Esophagus (tissue), 2 donors: Measurements from ENCODE around the gene PROZ. TPM values are rescaled to one million over a fixed set of nuclear protein-coding genes. Genes with fewer than 3 reads are reported as not detected.

Source experiments
- H3K27ac ChIP-seq, 2 donors: one replicate each; pipeline ENCODE4 v1.5.1; 2013; ENCODE audit warnings: low read depth in 2 of 2, mild to moderate bottlenecking in 2 of 2, inconsistent platforms in 1 of 2, low read length in 1 of 2, moderate library complexity in 1 of 2
- H3K27me3 ChIP-seq, 2 donors: one replicate each; pipeline ENCODE4 v1.6.1; 2013; ENCODE audit warnings: low read length in 2 of 2, control low read depth in 1 of 2, mild to moderate bottlenecking in 1 of 2; ENCODE audit not compliant: insufficient read depth in 2 of 2, control insufficient read depth in 1 of 2
- H3K36me3 ChIP-seq, 2 donors: one replicate each; pipeline ENCODE4 v1.6.1; 2013; ENCODE audit warnings: low read length in 1 of 2; ENCODE audit not compliant: control insufficient read depth in 2 of 2, insufficient read depth in 2 of 2
- H3K4me1 ChIP-seq, 2 donors: one replicate each; pipeline ENCODE4 v1.6.1; 2013; ENCODE audit warnings: low read length in 1 of 2; ENCODE audit not compliant: control insufficient read depth in 2 of 2, insufficient read depth in 2 of 2
- H3K4me3 ChIP-seq, 2 donors: one replicate each; pipeline ENCODE4 v1.5.1; 2013; ENCODE audit warnings: low read length in 2 of 2, mild to moderate bottlenecking in 2 of 2, low read depth in 1 of 2, moderate library complexity in 1 of 2
- H3K9me3 ChIP-seq, 2 donors: one replicate each; pipeline ENCODE4 v1.6.1; 2013; ENCODE audit warnings: mild to moderate bottlenecking in 2 of 2, low read depth in 1 of 2, low read length in 1 of 2, moderate library complexity in 1 of 2; ENCODE audit not compliant: control insufficient read depth in 2 of 2, insufficient read depth in 1 of 2
- WGBS, 2 donors: extraction: QIAGEN DNeasy Blood & Tissue Kit; methylation state at CpG; one replicate each; pipeline ENCODE4 v1.1.7; 2013; 5-methylcytosine and 5-hydroxymethylcytosine counted together
- polyA plus RNA-seq, 2 donors: library from polyadenylated mRNA; stranded (reverse); fragments of 200-250 nt; gene quantifications; one replicate each; pipeline ENCODE4 v1.2.3, GENCODE V29; 2013
- donor health status: healthy with polysubstance abuse.
- donor health status: Bipolar disorder and iron deficiency.

PROZ gene
- polyA plus RNA-seq, 2 donors = not detected

GRCh38 chr13:113141601-113141970 is 16.9 kb upstream of the PROZ start:
- H3K4me1 ChIP-seq = peaks cover 0 to 2% of the 10 kb centered on the region in 2 donors
- no peak overlapping the region for H3K27ac ChIP-seq
- peaks cover 0 to 4% of the 10 kb centered on the region in 2 donors for H3K9me3 ChIP-seq
- WGBS, 2 donors = 81% methylated on average over 17 to 18 of the region's 18 CpGs
- H3K36me3 ChIP-seq = no peaks in the 10 kb centered on the region
- no peak overlapping the region for H3K4me3 ChIP-seq
- H3K27me3 ChIP-seq = no peaks in the 10 kb centered on the region

GRCh38 chr13:113142876-113143275 is 15.6 kb upstream of the PROZ start:
- Histone ChIP-seq H3K36me3 (no peaks in the 10 kb centered on the region), H3K4me1 (peaks cover 0 to 2% of the 10 kb centered on the region in 2 donors), H3K4me3 (no peak overlapping the region), H3K27me3 (no peaks in the 10 kb centered on the region), H3K9me3 (peaks cover 0 to 4% of the 10 kb centered on the region in 2 donors), H3K27ac (no peak overlapping the region)
- 78 to 90% methylated on average over 7 of the region's 7 CpGs for WGBS, 2 donors

GRCh38 chr13:113143466-113144254 is 14.8 kb upstream of the PROZ start:
- Histone ChIP-seq H3K4me3 (no peak overlapping the region), H3K27me3 (no peaks in the 10 kb centered on the region), H3K36me3 (no peaks in the 10 kb centered on the region), H3K9me3 (peaks cover 0 to 4% of the 10 kb centered on the region in 2 donors), H3K27ac (no peak overlapping the region), H3K4me1 (peaks cover 0 to 2% of the 10 kb centered on the region in 2 donors)
- 85 to 86% methylated on average over 39 of the region's 39 CpGs for WGBS, 2 donors

- no peaks in the 10 kb centered on the region for H3K36me3 ChIP-seq
Measured at GRCh38 chr13:113144255-113144629, 14.2 kb upstream of the PROZ start.

GRCh38 chr13:113145496-113145895 is 13.0 kb upstream of the PROZ start:
- peaks cover 0 to 4% of the 10 kb centered on the region in 2 donors for H3K9me3 ChIP-seq
- WGBS, 2 donors = 79 to 81% methylated on average over 12 of the region's 12 CpGs
- no peaks in the 10 kb centered on the region for H3K4me1 ChIP-seq
- no peak overlapping the region for H3K27ac ChIP-seq
- no peak overlapping the region for H3K4me3 ChIP-seq
- no peaks in the 10 kb centered on the region for H3K27me3 ChIP-seq
- no peaks in the 10 kb centered on the region for H3K36me3 ChIP-seq

More at GRCh38 chr13:113144255-113144629, 14.2 kb upstream of the PROZ start:
- WGBS, 2 donors = 81 to 89% methylated on average over 12 of the region's 12 CpGs
- H3K27me3 ChIP-seq = no peaks in the 10 kb centered on the region
- peaks cover 0 to 4% of the 10 kb centered on the region in 2 donors for H3K9me3 ChIP-seq
- no peak overlapping the region for H3K27ac ChIP-seq
- H3K4me1 ChIP-seq = peaks cover 0 to under 1% of the 10 kb centered on the region in 2 donors
- H3K4me3 ChIP-seq = no peak overlapping the region

GRCh38 chr13:113145911-113146598 is 12.4 kb upstream of the PROZ start:
- Histone ChIP-seq H3K36me3 (no peaks in the 10 kb centered on the region), H3K4me3 (no peak overlapping the region), H3K4me1 (no peaks in the 10 kb centered on the region), H3K27ac (no peak overlapping the region), H3K9me3 (peaks cover 0 to 2% of the 10 kb centered on the region in 2 donors), H3K27me3 (no peaks in the 10 kb centered on the region)
- 83 to 84% methylated on average over 15 of the region's 15 CpGs for WGBS, 2 donors

- whole genome bisulfite sequencing, 2 donors = 84 to 86% methylated on average over 9 of the region's 9 CpGs
- Histone ChIP-seq H3K9me3 (no peaks in the 10 kb centered on the region), H3K4me3 (no peak overlapping the region), H3K36me3 (no peaks in the 10 kb centered on the region), H3K27ac (no peak overlapping the region), H3K4me1 (no peaks in the 10 kb centered on the region), H3K27me3 (no peaks in the 10 kb centered on the region)
Measured at GRCh38 chr13:113146750-113147149, 11.7 kb upstream of the PROZ start.

- no peaks in the 10 kb centered on the region for H3K4me1 ChIP-seq
- H3K4me3 ChIP-seq = no peak overlapping the region
- WGBS, 2 donors = 78 to 81% methylated on average over 8 of the region's 8 CpGs
- H3K27ac ChIP-seq = no peak overlapping the region
- no peaks in the 10 kb centered on the region for H3K9me3 ChIP-seq
- H3K27me3 ChIP-seq = no peaks in the 10 kb centered on the region
- no peaks in the 10 kb centered on the region for H3K36me3 ChIP-seq
Measured at GRCh38 chr13:113147206-113147605, 11.2 kb upstream of the PROZ start.

- Histone ChIP-seq H3K27me3 (no peaks in the 10 kb centered on the region), H3K4me1 (peaks cover 0 to 7% of the 10 kb centered on the region in 2 donors), H3K36me3 (no peaks in the 10 kb centered on the region), H3K4me3 (no peak overlapping the region), H3K27ac (no peak overlapping the region), H3K9me3 (no peaks in the 10 kb centered on the region)
- 93 to 95% methylated on average over 13 of the region's 13 CpGs for WGBS, 2 donors
Measured at GRCh38 chr13:113148407-113148806, 10.0 kb upstream of the PROZ start.
